Measurements from ENCODE around the gene SSR4.

The SSR4 gene

DNA sequence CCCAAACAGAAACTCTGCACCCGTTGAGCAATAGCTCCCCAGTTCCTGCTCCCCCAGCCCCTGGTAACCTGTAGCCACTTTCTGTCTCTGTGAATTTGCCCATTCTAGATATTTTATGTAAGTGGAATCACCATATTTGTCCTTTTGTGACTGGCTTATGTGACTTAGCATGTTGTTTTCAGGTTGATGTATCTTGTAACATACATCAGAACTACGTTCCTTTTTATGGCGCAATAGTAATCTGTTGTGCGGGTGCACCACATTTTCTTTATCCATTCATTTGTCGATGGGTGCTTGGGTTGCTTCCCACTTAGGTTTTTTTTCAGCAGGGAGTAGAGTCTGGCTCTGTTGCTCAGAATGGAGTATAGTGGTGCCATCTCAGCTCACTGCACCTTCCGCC is 42.5 kb downstream of the SSR4 start:
- Histone ChIP-seq H3K4me3 (ENCODE audit: severe bottlenecking) (no peak overlapping the region), H3K27me3 (ENCODE audit: insufficient read depth, poor library complexity, severe bottlenecking) (no peaks in the 10 kb centered on the region), H3K36me3 (ENCODE audit: low read depth) (no peaks in the 10 kb centered on the region), H3K4me1 (ENCODE audit: insufficient read depth, poor library complexity, severe bottlenecking) (no peaks in the 10 kb centered on the region), H3K9me3 (ENCODE audit: severe bottlenecking) (no peaks in the 10 kb centered on the region), H3K27ac (ENCODE audit: poor library complexity, severe bottlenecking) (no peak overlapping the region)
- DNase-seq (ENCODE audit: low spot score) = no peak
- ATAC-seq (ENCODE audit: low read depth) = no peak
- TF ChIP-seq, protein P1, sequence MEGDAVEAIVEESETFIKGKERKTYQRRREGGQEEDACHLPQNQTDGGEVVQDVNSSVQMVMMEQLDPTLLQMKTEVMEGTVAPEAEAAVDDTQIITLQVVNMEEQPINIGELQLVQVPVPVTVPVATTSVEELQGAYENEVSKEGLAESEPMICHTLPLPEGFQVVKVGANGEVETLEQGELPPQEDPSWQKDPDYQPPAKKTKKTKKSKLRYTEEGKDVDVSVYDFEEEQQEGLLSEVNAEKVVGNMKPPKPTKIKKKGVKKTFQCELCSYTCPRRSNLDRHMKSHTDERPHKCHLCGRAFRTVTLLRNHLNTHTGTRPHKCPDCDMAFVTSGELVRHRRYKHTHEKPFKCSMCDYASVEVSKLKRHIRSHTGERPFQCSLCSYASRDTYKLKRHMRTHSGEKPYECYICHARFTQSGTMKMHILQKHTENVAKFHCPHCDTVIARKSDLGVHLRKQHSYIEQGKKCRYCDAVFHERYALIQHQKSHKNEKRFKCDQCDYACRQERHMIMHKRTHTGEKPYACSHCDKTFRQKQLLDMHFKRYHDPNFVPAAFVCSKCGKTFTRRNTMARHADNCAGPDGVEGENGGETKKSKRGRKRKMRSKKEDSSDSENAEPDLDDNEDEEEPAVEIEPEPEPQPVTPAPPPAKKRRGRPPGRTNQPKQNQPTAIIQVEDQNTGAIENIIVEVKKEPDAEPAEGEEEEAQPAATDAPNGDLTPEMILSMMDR (IDR thresholded peaks at IDR 0.05; ENCODE audit: poor library complexity, severe bottlenecking) = no peak

DNA sequence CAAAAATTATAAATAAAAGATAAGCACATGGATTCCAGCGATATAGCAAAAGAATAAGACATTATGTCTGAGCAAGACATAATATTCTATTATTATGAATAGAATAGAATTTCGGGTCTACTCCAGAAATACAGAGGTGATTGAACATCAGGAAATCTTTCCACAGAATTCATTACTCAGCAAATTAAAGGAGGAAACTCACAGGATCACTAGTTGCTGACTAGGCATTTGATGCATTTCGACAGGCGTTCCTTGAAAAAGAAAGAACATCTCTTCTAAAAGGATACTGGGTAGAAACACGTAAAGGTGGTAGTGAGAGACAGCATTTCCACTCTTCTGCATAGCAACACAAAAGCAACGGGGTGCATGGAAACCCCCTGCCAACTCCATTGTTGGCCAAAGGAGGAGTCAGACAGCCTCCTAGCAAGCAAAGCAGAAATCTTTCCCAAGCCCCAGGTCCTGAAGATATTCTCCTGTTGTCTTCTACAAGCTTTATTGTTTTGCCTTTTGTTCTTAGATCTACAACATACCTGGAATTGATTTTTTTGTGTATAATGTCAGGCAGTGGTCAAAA is 50.1 kb downstream of the SSR4 start:
- no peaks in the 10 kb centered on the region for H3K27me3 ChIP-seq (ENCODE audit: insufficient read depth, poor library complexity, severe bottlenecking)
- no peak overlapping the region for H3K27ac ChIP-seq (ENCODE audit: poor library complexity, severe bottlenecking)
- H3K4me3 ChIP-seq (ENCODE audit: severe bottlenecking) = no peak overlapping the region
- DNase-seq (ENCODE audit: low spot score) = no peak
- no peak for ATAC-seq (ENCODE audit: low read depth)
- H3K4me1 ChIP-seq (ENCODE audit: insufficient read depth, poor library complexity, severe bottlenecking) = no peaks in the 10 kb centered on the region
- H3K9me3 ChIP-seq (ENCODE audit: severe bottlenecking) = no peaks in the 10 kb centered on the region
- TF ChIP-seq, protein P1 (IDR thresholded peaks at IDR 0.05; ENCODE audit: poor library complexity, severe bottlenecking) = no peak
- no peaks in the 10 kb centered on the region for H3K36me3 ChIP-seq (ENCODE audit: low read depth)

DNA sequence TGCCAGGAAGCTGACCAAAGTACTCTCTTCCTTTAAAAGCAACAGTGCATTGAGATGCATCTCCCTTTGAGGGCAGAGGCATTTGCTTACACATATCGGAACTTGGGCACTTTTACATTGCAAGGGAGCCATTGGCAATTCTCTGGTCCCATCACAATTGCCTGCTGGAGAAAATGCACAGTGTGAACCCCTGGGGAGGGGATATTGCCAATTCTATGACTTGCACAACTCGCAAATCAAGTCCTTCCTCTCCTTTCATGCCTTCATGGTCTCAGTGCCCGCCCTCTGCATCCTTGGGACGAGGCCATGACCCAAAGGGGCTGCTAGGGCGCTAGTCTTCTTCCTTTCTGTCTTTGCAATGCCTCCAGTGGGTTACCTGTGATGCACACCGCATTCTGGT is 50.7 kb downstream of the SSR4 start:
- H3K4me1 ChIP-seq (ENCODE audit: insufficient read depth, poor library complexity, severe bottlenecking) = no peaks in the 10 kb centered on the region
- DNase-seq (ENCODE audit: low spot score) (no peak), ATAC-seq (ENCODE audit: low read depth) (no peak)
- no peaks in the 10 kb centered on the region for H3K9me3 ChIP-seq (ENCODE audit: severe bottlenecking)
- no peaks in the 10 kb centered on the region for H3K36me3 ChIP-seq (ENCODE audit: low read depth)
- no peaks in the 10 kb centered on the region for H3K27me3 ChIP-seq (ENCODE audit: insufficient read depth, poor library complexity, severe bottlenecking)
- no peak overlapping the region for H3K4me3 ChIP-seq (ENCODE audit: severe bottlenecking)
- no peak overlapping the region for H3K27ac ChIP-seq (ENCODE audit: poor library complexity, severe bottlenecking)
- TF ChIP-seq, protein P1 (IDR thresholded peaks at IDR 0.05; ENCODE audit: poor library complexity, severe bottlenecking) = no peak

DNA sequence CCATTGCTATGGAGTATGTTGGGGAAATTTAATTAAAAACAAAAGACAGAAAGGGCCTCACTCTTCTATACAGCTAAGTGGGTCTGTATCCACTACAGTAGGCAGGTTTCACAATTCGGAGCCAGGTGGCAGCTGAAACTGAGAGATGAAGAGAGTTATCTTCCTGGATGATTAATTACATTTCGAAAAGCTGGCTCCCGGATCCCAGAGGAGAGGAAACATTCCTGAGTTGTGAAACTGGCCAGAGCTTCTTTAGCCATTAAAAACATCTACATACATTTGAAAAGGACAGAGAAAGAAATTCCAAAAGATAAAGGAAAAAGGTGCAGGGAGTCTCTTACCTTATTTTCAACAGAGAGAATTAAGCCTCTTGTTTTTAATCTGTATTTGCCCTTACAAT is 51.4 kb downstream of the SSR4 start:
- Histone ChIP-seq H3K36me3 (ENCODE audit: low read depth) (no peaks in the 10 kb centered on the region), H3K9me3 (ENCODE audit: severe bottlenecking) (no peaks in the 10 kb centered on the region), H3K27ac (ENCODE audit: poor library complexity, severe bottlenecking) (no peak overlapping the region), H3K4me3 (ENCODE audit: severe bottlenecking) (no peak overlapping the region), H3K27me3 (ENCODE audit: insufficient read depth, poor library complexity, severe bottlenecking) (no peaks in the 10 kb centered on the region), H3K4me1 (ENCODE audit: insufficient read depth, poor library complexity, severe bottlenecking) (no peaks in the 10 kb centered on the region)
- ATAC-seq (ENCODE audit: low read depth) (0 out of 3 replicates have a peak, but pooled peaks have one; percentile 29), DNase-seq (ENCODE audit: low spot score) (no peak)
- TF ChIP-seq, protein P1 (IDR thresholded peaks at IDR 0.05; ENCODE audit: poor library complexity, severe bottlenecking) = no peak

Measured in RWPE2 (cell line).